Tongue (tissue), 2 donors: Measurements from ENCODE around the gene PPP1CC. TPM values are rescaled to one million over a fixed set of nuclear protein-coding genes. Genes with fewer than 3 reads are reported as not detected.
"Not testable (repeated sequence)": the region's sequence is repeated elsewhere in the genome, so short reads cannot be mapped to it uniquely, and the experiment has no call there.

Experiments used
- DNase-seq: peaks from one replicate; pipeline ENCODE4 v3.0.0-alpha.2; 2015
- total RNA-seq: library from RNA; depleted of rRNA; stranded (reverse); fragments of >200 nt; gene quantifications from one replicate; pipeline ENCODE4 v1.2.3, GENCODE V29; 2014

PPP1CC gene
- total RNA-seq, 1 donor from 2014 or later = 140 TPM

DNA sequence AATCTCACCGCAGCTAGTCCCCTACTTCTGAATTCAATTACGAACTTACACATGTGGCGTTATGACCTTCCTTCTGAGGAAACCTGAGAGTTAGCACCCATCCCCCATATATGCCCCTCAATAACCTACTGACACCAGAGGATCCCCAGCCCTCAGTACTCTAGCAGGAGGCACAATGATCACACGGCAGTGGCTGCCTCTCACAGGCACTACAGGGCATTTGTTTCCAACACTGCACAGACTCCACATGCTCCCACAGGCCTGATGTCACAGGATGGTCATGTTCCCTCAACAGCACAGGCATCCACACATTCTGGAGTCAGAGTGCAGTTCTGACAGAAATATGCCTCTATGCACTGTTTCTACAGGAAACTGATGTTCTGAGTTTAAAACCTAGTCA lies 17.4 kb downstream of the PPP1CC start:
- DNase-seq = no peak

DNA sequence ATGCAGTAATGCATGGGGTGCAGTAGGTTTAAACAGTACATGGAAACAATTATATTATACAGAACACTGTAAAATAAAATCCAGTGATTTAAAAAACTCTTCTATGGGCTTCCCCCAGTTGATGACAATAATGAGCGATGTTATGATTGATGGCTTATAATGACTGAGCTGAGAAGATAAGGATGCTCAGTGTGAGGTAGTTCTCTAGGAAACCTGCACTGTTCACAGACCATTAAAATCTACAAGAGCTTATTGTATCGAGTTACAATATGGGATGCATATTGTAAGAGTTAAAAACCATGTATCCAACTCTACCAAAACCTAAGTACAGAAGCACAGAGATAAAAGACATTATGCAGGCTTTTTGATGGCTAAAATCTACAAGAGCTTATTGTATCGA lies 19.8 kb downstream of the PPP1CC start:
- not testable (repeated sequence) for DNase-seq

GRCh38 chr12:110721570-110721969 lies 21.1 kb downstream of the PPP1CC start:
- DNase-seq = no peak

DNA sequence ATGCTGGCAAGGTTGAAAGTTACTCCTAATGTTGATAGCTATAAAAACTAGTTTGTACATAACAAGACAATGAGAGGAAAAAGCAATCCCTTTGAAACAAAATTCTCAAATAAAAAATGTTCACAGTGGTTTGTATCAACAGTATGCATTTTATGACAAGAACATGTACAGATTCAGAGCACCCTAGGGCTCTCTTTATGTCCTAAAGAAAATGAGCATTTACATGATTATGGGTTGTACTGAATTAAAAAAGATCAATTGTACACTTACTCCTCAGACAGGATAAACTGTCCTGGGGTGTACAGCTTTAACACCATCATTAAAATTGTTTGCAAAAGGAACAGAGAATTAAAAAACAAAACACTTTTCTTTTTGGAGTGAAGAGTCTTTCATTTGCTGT lies 22.2 kb downstream of the PPP1CC start:
- no peak for DNase-seq

GRCh38 chr12:110718222-110718908 lies 24.3 kb downstream of the PPP1CC start:
- DNase-seq = no peak

GRCh38 chr12:110717037-110717436 lies 25.7 kb downstream of the PPP1CC start:
- no peak for DNase-seq

DNA sequence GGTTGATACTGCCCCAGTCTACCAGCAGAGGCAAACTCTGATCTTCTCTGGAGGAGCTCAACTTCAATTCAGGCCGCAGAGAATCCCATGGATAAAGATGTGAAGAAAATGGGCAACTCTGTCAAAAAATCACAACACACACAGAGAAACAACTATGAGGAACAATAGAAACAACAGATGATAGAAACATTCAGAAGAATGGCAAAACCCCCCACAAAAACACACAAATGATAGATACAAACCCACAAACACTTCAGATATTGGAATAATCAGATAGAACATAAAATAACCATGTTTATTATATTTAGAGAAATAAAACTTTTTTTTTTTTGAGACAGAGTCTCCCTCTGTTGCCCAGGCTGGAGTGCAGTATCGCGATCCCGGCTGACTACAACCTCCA lies 33.8 kb downstream of the PPP1CC start:
- no peak for DNase-seq

DNA sequence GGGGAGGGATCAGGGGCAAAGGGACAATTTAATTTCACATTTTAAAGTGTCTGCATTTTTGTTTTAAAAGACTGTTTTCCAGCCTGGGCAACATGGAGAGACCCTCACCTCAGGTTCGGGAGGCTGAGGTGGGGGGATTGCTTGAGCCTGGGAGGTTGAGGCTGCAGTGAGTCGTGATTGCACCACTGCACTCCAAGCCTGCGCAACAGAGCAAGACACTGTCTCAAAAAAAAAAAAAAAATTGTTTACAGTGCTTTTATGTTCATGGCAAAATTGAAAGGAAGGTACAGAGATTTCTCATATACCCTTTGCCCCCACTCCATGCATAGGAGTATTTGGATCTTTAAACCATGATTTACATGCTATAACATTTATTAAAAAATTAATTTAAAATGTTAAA lies 37.4 kb downstream of the PPP1CC start:
- DNase-seq = no peak

DNA sequence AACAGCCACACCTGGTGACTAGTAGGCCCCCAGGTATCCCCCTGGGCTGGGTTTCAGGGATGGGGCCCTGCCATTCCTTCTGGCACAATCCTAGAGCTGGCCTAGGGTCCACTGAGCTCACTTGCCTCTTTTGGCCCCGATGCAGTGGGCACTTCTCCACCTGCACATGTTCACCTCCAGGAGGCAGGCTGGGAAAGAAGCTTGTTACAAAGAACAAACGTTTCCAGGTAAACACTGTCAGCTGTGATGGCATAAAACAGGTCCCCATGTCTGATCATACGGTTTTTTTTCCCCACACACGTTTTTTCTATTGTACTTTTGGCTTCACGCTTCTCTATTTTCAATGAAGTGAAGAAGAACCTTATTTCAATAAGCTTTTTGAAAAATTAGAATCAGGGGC lies 37.9 kb downstream of the PPP1CC start:
- DNase-seq = peak; percentile 39

DNA sequence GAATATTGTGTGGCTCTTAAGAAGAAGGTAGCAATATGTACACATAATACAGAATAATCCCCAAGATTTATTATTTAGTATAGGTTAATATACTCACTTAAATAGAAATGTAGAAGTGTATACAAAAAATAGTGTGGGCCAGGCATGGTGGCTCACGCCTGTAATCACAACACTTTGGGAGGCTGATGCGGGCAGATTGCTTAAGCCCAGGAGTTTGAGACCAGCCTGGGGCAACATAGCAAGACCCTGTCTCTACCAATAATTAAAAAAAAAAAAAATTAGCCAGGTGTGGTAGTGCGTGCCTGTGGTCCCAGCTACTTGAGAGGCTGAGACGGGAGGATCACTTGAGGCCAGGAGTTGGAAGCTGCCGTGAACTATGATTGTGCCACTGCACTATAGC lies 38.5 kb downstream of the PPP1CC start:
- DNase-seq = no peak

DNA sequence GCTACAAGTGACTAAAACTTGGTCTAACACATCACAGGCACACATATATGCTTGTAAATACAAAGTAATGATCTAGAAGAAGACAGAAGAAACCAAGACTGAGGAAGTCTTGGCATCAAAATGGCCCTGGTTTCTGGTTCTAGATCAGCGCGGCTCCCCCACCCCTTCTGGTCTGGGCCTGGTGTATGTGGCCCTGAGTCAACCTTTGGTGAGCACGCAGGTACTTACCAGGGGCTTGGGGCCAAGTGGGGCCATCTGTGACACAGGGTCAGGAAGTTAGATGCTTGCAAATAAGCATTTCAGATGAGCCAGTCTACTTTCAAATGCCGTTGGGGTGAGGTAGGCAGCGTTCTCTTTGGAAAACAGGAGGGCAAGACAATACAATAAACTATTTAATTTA lies 40.6 kb downstream of the PPP1CC start:
- no peak for DNase-seq

DNA sequence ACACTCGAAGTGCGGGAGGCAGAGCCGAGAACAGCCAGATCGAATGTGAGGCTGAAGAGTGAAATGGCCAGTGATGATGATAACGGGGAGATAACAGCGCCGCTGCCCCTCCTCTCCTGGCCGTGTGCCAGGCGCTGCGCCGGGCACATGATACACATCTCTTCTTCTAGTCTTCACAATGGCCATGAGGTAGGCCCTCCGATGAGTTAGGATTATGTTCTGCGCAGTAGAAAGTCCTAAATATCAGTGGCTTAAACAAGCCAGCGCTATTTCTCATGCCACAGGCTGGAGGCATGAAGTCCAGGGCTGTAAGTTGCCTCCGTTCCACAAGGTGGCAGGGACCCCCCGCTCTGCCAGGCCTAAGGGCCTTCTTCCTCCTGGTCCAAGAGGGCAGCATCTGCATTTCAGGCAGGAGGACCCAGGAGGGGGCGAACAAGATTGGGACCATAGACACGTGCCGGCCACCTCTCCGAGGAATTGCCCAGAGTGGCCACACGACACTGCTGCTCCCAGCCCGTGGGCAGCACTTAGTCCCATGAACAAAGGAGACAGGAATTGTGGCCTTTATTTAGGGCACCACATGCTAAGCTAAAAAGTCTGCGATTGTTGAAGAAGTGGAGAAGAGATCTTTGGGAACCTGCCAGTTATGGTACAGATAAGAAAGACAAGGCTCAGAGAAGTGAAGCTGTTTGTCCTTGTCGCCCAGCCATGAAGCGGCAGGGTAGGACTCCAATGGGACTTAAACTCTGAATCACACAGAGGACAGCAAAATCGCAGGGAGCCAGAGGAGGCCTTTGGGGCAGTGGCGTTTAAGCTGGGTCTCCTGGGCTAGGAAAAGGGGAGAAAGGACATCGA lies 42.9 kb downstream of the PPP1CC start:
- DNase-seq = no peak

DNA sequence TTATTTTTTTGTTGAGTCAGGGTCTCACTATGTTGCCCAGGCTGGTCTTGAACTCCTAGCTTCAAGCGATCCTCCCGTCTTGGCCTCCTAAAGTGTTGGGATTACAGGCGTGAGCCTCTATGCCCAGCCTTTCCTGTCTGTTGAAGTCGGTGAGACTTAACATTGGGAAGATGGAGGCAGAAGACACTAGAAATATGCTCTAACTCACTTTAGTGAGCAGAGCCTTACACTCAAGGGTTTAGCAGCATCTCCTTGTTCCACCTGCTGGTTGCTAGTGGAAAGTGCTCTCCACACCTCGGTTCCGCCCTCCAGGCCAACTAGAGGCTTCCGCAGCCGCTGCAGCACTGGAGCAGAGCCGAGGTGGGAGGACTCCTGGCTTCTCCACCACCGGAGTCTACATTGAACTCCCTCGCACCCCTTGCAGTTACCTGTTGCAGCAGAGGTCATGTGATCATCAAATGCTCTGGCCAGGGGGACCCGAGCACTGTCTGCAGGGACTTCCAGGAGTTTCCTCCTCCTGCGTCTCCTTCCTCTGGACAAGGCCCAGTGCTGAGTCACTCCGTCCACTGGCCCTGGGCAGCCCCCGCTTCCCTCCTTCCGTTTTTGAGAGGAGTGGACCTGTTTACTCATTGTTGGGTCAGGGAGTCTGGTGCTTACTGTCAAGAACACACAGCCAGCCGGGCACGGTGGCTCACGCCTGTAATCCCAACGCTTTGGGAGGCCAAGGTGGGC lies 44.4 kb downstream of the PPP1CC start:
- peak; percentile 77 for DNase-seq

- no peak for DNase-seq
Observed at GRCh38 chr12:110697236-110697635, 45.5 kb downstream of the PPP1CC start.

DNA sequence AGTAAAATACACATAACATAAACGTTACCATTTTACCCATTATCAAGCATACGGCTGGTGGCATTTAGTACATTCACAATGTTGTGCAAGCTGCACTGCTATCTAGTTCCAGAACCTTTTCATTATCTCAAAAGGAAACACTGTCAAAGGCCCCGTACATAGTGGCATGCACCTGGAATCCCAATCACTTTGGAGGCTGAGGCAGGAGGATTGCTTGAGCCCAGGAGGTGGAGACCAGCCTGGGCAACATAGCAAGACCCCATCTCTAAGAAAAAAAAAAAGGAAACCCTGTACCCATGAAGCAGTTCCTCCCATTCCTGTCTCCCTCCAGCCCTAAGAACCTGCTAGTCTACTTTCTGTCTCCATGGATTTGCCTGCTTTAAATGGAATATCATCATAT lies 46.4 kb downstream of the PPP1CC start:
- no peak for DNase-seq

DNA sequence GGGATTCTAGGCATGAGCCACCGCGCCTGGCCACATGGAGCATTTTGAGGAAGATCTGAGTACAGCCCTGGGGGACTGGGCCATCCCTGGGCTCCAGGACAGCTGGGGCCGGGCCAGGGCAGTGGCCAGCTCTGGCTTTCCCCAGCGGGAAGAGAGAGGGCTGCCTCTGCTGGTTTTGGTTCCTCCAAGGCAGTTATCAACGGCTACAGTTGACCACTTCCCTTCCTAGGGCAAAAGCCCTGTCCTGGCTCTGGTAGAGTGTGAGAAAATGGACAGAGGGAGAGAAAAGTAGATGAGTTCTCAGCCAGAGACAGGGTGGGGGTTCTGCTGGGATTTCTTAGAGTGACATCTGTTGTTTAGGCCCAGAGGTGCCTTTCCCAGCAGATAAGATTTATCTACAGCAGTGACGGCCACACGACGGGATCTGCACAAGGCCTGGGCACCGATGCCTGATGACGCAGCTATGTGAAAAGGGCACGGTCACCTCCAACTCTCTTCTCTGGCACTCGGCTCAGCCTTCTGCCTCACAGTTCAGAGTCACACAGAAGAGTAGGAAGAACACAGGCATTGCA lies 48.3 kb downstream of the PPP1CC start:
- DNase-seq = no peak

GRCh38 chr12:110693731-110694130 lies 49.0 kb downstream of the PPP1CC start:
- no peak for DNase-seq

DNA sequence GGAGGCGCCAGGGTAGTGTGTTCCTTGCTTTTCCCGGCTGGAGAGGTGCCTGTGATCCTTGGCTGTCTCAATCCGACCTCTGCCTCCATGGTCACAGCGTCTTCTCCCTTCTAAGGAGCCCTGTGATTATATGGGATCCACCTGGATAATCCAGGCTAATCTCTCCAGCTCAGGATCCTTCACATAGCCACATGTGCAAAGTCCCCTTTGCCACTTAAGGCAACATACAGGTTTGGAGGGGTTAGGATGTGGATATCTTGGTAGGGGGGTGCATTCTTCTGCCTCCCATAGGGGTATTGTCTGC lies 52.6 kb downstream of the PPP1CC start:
- DNase-seq = no peak

- DNase-seq = peak; percentile 68
Observed at GRCh38 chr12:110689281-110690126, 53.2 kb downstream of the PPP1CC start.

DNA sequence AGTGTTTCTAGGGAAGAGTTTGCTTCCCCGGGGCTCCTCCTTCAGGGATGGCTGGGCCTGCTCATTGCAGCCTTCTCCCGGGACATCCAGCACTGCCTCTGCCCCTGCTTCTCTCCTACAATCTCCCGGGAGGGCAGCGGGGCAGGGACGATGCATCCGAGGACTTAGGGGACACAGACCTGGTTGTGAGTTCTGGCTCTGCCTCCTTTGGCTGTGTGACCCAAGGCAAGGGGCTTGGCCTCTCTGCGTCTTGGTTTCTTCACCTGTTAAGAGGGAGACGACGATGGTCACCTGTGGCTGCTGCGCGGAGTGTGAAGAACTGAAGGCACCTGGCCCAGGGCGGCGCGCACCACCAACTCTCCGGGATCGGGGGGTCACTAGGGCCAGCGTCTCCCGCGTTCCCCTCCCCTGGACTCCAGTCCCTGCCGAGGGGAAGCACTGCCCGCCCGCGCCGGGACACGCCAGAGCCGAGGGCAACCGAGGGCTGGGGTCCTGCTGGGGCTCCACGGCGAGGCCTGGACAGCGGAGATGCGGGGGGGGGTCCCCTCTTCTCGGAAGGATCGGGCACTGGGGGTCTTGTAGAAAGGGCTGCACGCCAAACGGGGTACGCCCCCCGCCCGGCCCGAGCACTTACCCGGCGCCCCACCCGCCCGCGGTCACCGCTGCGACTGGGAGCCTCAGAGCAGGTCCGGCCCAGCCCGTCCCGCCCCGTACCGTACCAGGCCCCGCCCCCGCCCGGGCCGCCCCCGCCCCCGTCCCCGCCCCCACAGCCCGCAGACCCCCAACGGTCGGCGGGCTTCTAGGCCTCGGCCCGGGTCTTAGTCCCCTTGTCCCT lies 54.0 kb downstream of the PPP1CC start, which contains the start of gene HVCN1:
TSS of gene HVCN1 (minus strand) at position 670 of the 835 bp plus-strand sequence. CDS start 5,870 bp downstream, outside the sequence.
- no peak for DNase-seq
